22Rv1 (cell line): ENCODE measurements around the gene PDZD7.

ENCODE experiments used
- ZFX ChIP-seq: fragments of 450-650 bp; IDR thresholded peaks from 2 replicates; pipeline ENCODE4 v1.6.1; 2017; ENCODE audit warnings: antibody characterized with exemption, borderline replicate concordance
- TF ChIP-seq, protein P1 (sequence below): fragments of 450-650 bp; IDR thresholded peaks from 2 replicates; pipeline ENCODE4 v1.5.1; 2017; ENCODE audit warnings: mild to moderate bottlenecking

DNA sequence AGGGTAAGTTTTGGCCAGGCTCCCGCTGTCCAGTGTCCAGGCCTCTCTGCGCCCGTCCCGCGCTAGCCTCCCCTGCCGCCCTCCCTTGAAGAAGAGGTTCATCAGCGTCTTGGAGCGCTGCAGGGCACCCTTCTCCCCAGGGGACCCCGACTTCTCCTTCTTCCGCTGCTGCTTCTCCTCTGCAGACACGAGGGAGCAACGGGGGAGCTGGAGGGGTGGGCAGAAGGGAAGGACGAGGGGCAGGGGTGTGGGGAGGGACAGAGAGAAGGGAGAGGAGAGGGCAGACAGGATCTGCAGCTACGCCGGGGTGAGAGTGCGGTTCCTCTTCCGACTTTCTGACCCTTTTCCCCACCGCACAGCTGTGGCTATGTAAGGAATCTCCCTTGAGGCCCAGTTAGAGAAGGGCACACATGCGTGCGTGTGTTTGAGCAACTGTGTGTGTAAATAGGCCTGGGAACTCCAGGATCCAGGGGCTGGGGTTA lies 12.8 kb downstream of the PDZD7 start:
- TF ChIP-seq, protein P1, sequence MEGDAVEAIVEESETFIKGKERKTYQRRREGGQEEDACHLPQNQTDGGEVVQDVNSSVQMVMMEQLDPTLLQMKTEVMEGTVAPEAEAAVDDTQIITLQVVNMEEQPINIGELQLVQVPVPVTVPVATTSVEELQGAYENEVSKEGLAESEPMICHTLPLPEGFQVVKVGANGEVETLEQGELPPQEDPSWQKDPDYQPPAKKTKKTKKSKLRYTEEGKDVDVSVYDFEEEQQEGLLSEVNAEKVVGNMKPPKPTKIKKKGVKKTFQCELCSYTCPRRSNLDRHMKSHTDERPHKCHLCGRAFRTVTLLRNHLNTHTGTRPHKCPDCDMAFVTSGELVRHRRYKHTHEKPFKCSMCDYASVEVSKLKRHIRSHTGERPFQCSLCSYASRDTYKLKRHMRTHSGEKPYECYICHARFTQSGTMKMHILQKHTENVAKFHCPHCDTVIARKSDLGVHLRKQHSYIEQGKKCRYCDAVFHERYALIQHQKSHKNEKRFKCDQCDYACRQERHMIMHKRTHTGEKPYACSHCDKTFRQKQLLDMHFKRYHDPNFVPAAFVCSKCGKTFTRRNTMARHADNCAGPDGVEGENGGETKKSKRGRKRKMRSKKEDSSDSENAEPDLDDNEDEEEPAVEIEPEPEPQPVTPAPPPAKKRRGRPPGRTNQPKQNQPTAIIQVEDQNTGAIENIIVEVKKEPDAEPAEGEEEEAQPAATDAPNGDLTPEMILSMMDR, result no peak
- TF ChIP-seq ZFX, result no peak
